Upper lobe of left lung (tissue), 4 donors: Measurements from ENCODE around the gene FBLIM1.

ENCODE experiments used
- POLR2A ChIP-seq, 4 donors: fragments of 450-650 bp; IDR thresholded peaks; one replicate each; pipeline ENCODE4 v1.5.1; 2016 to 2017; ENCODE audit warnings: antibody characterized with exemption in 4 of 4, mild to moderate bottlenecking in 2 of 4
- TF ChIP-seq, protein P1 (sequence below), 6 experiments: fragments of 450-650 bp in 4 of 6; fragments of 200-600 bp in 2 of 6; sonication (generic) in 2 of 6; IDR thresholded peaks; one replicate each; pipeline ENCODE4 v1.5.1; 2016 to 2019; ENCODE audit warnings: antibody characterized with exemption in 6 of 6

- TF ChIP-seq POLR2A (IDR thresholded peaks at IDR 0.05), result no peak
- TF ChIP-seq, protein P1, sequence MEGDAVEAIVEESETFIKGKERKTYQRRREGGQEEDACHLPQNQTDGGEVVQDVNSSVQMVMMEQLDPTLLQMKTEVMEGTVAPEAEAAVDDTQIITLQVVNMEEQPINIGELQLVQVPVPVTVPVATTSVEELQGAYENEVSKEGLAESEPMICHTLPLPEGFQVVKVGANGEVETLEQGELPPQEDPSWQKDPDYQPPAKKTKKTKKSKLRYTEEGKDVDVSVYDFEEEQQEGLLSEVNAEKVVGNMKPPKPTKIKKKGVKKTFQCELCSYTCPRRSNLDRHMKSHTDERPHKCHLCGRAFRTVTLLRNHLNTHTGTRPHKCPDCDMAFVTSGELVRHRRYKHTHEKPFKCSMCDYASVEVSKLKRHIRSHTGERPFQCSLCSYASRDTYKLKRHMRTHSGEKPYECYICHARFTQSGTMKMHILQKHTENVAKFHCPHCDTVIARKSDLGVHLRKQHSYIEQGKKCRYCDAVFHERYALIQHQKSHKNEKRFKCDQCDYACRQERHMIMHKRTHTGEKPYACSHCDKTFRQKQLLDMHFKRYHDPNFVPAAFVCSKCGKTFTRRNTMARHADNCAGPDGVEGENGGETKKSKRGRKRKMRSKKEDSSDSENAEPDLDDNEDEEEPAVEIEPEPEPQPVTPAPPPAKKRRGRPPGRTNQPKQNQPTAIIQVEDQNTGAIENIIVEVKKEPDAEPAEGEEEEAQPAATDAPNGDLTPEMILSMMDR (IDR thresholded peaks at IDR 0.05), result no peak
Observed at GRCh38 chr1:15808955-15809354, 50.4 kb downstream of the FBLIM1 start.
